ENCODE measurements around the gene MBOAT7.

Gene MBOAT7

DNA sequence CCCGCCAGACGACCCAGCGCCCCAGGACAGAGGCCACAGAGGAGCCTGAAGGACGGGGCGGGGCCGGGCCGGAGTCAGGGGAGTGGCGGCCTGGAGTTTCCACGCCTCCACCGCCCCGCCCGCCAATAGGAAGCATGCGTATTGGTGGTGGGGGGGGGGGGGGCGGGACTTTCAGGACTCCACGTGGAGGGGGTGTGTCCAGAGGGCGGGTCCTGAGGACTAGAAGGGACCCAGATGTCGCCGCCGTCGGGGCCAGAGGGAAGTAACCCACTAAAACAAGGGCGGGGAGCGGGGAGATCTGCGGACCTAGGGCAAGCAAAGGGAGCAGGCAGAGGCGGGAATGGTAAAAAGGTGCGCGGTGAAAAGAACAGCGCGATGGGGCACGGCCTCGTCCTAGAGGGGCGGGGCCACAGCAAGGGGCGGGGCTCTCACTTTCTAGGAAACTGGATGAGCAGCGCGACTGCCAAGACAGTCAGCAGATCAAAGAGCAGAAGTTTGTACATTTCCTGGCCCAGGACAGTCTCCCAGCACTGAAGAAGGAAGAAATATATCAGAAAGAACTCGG is 27.1 kb downstream of the MBOAT7 start:
- H3K27ac Mint-ChIP-seq: peak overlapping the region; percentile 80
- no peaks in the 10 kb centered on the region for H3K9me3 Mint-ChIP-seq
- peaks cover 52% of the 10 kb centered on the region for H3K4me1 Mint-ChIP-seq

DNA sequence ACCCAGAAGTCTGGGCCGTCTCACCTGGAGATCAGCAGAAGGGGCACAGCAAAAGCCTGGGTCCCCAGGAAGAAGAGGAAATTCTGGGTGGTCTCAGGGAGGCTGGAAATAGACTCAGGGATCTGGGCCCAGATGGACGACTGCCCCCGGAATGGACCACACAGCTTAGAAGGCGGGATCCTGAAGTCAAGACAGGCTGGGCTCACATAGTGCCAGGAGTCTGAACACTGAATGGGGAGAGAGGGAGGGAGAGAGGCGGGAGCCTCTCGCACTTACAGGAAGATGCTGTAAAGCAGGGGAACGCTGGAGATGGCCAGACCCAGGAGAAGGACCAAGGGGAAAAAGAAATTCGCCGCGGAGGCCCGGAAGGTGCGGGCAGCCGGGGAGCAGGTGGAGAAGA is 28.5 kb downstream of the MBOAT7 start:
- no peaks in the 10 kb centered on the region for H3K9me3 Mint-ChIP-seq
- H3K27me3 Mint-ChIP-seq: no peaks in the 10 kb centered on the region
- H3K36me3 Mint-ChIP-seq: peaks cover 2% of the 10 kb centered on the region
- H3K4me3 Mint-ChIP-seq: peak overlapping the region; percentile 94
- peaks cover 63% of the 10 kb centered on the region for H3K4me1 Mint-ChIP-seq
- H3K27ac Mint-ChIP-seq: peak overlapping the region; percentile 70

More for the DNA sequence above, 27.1 kb downstream of the MBOAT7 start:
- H3K36me3 Mint-ChIP-seq: no peaks in the 10 kb centered on the region
- peak overlapping the region; percentile 88 for H3K4me3 Mint-ChIP-seq
- H3K27me3 Mint-ChIP-seq: no peaks in the 10 kb centered on the region

DNA sequence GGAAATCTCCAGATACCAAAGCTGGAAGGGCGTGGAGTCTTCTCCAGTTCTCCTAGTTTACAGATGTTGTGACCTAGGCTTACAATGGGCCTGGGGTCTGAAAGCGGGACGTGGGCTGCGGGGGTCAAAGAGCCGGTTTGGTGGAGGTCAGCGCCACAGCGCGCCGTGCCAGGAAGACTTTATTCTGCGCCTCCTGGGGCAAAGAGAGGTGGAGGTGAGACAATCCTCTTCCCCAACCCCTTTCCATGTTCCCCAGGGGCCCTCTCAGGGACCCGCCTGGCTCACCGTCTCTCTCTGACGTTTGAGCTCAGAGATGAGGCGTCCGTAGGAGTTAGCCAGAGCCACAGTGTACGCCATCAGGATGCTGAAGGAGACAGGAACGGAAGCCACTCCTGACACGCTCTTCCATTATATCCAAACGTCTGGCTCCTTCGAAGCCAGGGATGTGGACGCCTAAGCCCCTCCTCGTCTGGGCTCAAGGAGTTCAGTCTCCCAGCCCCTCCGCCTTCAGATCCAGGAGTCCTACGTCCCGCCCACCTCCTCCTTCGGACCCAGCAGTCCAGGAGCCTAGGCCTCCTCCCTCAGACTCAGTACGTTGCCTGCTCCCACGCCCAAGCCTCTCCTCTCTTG is 29.1 kb downstream of the MBOAT7 start:
- H3K9me3 Mint-ChIP-seq: no peaks in the 10 kb centered on the region
- H3K36me3 Mint-ChIP-seq: peaks cover 2% of the 10 kb centered on the region
- H3K27me3 Mint-ChIP-seq: no peaks in the 10 kb centered on the region
- H3K27ac Mint-ChIP-seq: peak overlapping the region; percentile 99
- H3K4me3 Mint-ChIP-seq: peak overlapping the region; percentile 94
- H3K4me1 Mint-ChIP-seq: peaks cover 66% of the 10 kb centered on the region

DNA sequence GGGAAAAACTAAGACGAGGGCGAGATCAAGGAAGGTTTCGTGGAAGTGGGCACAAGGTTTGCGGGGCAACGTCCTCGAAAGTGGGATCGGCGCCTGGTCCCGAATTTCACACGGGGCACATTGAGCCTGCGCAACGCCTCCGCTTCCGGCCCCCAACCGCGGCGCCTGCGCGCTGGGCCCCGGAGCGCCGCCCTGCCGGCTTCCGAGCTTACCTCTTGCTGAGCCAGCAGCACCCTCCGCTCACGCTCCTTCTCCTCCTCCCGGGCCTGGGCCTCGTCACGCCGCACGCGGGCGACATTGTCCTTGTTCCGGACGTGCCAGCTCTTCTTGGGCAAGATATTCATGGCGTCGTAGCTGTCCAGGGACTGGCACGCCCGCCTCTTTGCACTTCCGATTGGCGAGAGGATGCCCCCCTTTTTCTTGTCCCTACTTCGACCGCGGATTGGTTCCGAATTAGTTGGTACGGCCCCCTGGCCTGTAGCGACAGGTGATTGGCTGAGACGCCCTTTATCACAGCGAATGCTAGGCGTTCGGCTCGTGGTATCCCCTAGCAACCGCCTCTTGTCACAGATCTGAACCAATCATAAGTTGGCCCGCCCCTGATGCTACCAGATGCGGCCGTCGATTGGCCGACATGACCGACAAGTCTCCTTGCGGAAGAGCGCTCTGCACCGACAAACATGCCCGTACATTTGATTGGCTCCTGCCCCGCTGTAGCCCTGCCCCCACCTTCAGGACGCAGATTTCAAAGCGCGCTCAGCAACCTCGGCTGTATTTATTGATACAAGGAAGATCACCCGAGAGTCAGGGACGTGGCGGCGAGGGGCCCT is 29.8 kb downstream of the MBOAT7 start, which contains the start of gene LENG1:
TSS of gene LENG1 (minus strand) at position 370 of the 830 bp plus-strand sequence. CDS start at position 344, 26 bp downstream.
- Mint-ChIP-seq H3K27ac (peak within 1 kb of the TSS; percentile 99), H3K27me3 (no peaks in the 10 kb centered on the region), H3K4me3 (peak within 1 kb of the TSS; percentile 94), H3K9me3 (no peaks in the 10 kb centered on the region), H3K4me1 (peaks cover 70% of the 10 kb centered on the region), H3K36me3 (peaks cover 2% of the 10 kb centered on the region)

DNA sequence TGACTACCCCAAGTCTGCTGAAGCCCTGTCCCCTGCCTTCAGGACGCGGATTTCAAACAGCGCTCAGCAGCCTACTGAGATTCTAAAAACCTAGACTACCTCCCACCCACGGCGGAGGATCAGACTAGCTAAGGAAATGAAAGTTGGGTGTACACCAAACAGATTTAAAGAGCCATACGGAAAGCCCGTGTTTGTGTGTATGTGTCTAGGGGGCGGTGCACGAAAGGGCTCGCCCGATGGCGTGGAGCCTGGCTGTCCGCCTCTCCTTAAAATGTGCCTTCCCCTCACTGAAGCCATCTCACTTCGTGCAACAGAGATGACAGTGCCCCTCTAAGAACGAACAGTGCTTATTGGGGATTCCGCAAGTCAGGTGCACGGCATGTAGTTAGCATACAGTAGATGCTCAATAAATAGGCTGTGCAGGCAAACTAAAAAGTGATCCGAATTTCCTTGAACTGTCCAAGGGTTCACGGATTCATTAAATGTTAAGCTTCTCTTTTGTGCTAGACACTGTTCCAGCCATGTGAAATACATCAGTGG is 30.5 kb downstream of the MBOAT7 start:
- H3K27me3 Mint-ChIP-seq: no peaks in the 10 kb centered on the region
- peak overlapping the region; percentile 94 for H3K4me3 Mint-ChIP-seq
- H3K27ac Mint-ChIP-seq: peak overlapping the region; percentile 99
- peaks cover 2% of the 10 kb centered on the region for H3K36me3 Mint-ChIP-seq
- H3K4me1 Mint-ChIP-seq: peaks cover 71% of the 10 kb centered on the region
- no peaks in the 10 kb centered on the region for H3K9me3 Mint-ChIP-seq

DNA sequence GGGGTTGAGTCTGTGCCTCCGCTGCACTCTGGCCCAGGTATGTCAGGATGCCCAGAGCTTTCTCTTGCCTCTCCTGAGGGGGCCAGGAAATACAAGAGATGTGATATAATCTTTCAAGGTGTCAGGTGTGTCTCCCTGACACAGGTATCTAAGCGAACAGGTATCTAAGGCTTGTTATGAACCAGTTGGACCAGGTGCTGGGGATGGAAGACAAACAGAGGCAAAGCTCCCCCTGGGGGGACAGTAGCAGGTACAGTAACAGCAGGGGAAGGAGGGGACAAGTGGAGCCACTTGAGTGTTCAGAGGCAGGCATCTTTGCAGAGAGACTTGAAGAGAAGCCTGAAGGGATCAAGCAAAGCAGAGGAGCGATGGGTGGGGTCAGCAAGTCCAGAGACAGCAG is 32.4 kb downstream of the MBOAT7 start:
- Mint-ChIP-seq H3K4me1 (peaks cover 66% of the 10 kb centered on the region), H3K4me3 (peak overlapping the region; percentile 20), H3K27ac (no peak overlapping the region), H3K36me3 (peaks cover 4% of the 10 kb centered on the region), H3K9me3 (no peaks in the 10 kb centered on the region), H3K27me3 (no peaks in the 10 kb centered on the region)

DNA sequence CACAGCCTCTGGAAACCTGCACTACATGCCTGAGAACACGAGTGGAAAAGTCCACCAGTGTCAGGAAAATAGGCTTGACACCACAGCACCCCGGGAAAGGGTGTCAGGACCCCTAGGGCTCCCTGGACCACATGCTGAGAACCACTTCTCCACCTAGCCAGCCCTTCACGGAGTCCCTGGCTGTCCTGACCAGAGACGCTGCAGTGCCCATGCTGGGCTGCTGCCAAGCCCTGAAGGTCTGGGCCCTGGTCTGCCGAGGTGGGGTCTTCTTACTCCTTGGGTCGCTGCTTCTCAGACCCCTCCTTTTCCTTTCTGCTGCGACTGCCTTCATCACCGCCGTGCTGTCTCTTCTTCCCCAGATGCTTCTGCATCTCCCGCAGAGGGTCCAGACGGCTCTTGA is 32.9 kb downstream of the MBOAT7 start:
- Mint-ChIP-seq H3K4me3 (peak overlapping the region; percentile 20), H3K4me1 (peaks cover 66% of the 10 kb centered on the region), H3K27me3 (no peaks in the 10 kb centered on the region), H3K9me3 (no peaks in the 10 kb centered on the region), H3K36me3 (peaks cover 4% of the 10 kb centered on the region), H3K27ac (no peak overlapping the region)

DNA sequence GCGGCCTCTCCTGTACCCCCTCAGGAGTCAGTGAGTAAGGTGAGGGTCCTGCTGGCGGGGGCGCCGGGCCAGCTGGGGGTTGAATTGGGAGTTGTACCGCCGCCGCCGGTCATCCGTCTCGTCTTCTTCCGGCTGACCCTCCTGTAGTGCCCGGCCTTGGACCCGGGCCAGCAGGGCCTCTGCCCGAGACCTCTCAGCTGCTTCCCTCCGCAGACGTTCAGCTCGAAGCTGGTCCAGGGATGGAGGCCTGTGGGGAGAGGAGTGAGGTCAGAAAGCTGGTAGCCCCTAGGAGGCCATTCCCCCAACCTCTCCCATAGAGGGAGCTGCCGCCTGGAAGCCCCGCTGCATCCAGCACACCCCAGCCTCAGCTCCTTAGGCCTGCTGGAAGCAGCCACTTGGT is 33.7 kb downstream of the MBOAT7 start:
- Mint-ChIP-seq H3K36me3 (peaks cover 4% of the 10 kb centered on the region), H3K4me1 (peaks cover 61% of the 10 kb centered on the region)

DNA sequence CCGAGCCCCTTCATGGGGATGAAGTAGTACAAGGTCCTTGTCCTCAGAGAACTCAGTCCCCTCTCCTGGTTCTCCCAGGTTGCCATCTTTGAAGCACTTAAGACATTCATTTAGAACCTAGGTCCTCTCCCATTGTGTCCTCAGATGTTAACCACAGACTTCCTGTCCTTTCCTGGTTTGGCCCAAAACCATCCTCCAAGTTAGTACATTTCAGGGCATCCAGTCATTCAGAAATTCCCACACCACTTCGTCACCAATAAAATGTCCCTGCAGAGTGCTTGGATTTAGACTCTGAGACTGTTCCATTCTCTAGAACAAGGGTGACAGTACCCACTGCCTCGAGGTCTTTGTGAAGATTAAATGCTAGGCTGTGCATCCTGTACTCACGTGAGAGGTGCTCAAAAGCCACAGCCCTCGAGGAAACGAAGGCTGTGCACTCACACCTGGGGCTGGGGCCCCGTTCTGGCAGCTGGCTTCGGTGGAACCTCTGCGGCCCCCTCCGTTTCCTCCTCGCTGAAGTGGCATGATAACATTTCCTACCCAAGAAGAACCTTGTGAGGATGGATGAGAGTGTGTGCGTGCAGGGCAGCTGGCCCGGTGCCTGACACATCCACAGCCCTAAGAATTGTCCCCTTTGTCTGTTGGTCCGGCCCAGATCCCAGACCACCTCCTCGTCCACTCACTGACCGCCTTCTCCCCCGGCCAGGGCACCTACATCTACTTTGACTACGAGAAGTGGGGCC is 34.6 kb downstream of the MBOAT7 start:
- Mint-ChIP-seq H3K9me3 (no peaks in the 10 kb centered on the region), H3K27me3 (no peaks in the 10 kb centered on the region), H3K4me3 (peak overlapping the region; percentile 21), H3K4me1 (peaks cover 52% of the 10 kb centered on the region), H3K27ac (peak overlapping the region; percentile 51), H3K36me3 (peaks cover 7% of the 10 kb centered on the region)

More for the DNA sequence above, 33.7 kb downstream of the MBOAT7 start:
- Mint-ChIP-seq H3K27ac (no peak overlapping the region), H3K27me3 (no peaks in the 10 kb centered on the region), H3K4me3 (no peak overlapping the region), H3K9me3 (no peaks in the 10 kb centered on the region)

DNA sequence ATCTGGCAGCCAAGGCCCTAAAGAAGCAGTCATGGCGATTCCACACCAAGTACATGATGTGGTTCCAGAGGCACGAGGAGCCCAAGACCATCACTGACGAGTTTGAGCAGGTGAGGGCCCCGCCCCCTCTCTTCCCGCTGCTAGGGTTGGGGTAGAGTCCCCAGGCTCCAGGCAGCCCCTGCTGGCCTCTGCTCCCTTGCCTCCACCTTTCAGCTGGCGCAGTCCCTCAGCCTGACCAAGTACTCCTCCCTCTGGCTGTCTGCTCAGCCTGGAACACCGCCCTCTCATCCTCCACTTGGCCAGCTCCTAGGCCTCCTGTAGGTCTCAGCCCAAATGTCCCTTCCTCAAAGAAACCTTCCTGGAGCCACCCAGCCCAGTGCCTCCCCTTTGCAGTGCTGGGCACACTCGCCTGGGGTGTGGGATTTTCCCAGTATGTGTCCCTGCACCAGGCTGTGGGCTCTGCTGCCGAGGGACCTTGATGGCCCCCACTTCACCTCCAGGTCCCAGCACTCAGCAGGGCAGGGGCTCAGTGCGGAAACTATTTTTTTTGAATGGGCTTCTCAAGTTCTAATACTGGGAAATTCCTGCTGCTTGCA is 35.6 kb downstream of the MBOAT7 start:
- Mint-ChIP-seq H3K4me1 (peaks cover 45% of the 10 kb centered on the region), H3K27ac (no peak overlapping the region), H3K36me3 (peaks cover 9% of the 10 kb centered on the region), H3K4me3 (no peak overlapping the region), H3K9me3 (no peaks in the 10 kb centered on the region), H3K27me3 (no peaks in the 10 kb centered on the region)

DNA sequence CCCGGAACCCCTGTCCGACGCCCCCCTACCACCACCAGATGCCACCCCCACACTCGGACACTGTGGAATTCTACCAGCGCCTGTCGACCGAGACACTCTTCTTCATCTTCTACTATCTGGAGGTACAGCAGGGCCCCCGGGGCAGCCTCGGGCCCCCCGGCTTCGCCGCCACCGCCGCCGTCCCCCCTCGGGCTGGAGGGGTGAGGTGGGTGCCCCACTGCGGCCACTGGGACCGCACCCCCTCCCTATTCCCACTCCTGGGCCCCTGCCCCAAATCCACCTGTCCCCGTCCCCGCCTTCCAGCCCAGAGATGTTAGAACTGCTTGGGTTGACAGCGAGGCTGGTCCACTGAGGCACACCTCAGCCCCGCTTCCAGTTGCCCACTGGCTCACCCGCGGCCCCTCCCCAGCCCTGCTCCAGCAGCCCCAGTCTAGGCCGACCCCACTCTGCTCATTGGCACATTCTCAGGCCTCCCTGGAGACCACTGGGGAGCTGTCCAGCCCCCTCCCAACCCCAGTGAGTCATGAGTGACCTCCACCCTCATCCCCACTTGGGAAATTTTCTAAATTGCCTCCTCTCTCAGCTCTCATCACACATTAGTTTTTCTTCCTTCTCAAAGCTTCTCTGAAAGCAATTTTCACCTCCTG is 36.4 kb downstream of the MBOAT7 start:
- peaks cover 11% of the 10 kb centered on the region for H3K36me3 Mint-ChIP-seq
- peaks cover 37% of the 10 kb centered on the region for H3K4me1 Mint-ChIP-seq
- H3K27ac Mint-ChIP-seq: peak overlapping the region; percentile 82
- no peaks in the 10 kb centered on the region for H3K9me3 Mint-ChIP-seq
- H3K27me3 Mint-ChIP-seq: no peaks in the 10 kb centered on the region
- no peak overlapping the region for H3K4me3 Mint-ChIP-seq

DNA sequence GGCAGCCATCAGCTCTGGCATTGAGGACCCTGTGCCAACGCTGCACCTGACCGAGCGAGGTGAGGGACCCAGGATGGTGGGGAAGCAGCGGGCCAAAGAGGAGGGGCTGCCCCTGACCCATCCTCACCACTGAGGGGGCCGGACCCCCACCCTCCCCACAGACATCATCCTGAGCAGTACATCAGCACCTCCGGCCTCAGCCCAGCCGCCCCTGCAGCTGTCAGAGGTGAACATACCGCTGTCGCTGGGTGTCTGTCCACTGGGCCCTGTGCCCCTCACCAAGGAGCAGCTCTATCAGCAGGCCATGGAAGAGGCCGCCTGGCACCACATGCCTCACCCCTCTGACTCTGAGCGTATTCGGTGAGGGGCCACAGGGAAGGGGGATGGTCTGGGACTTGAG is 37.1 kb downstream of the MBOAT7 start:
- Mint-ChIP-seq H3K36me3 (peaks cover 11% of the 10 kb centered on the region), H3K4me1 (peaks cover 35% of the 10 kb centered on the region), H3K9me3 (no peaks in the 10 kb centered on the region), H3K27ac (no peak overlapping the region), H3K27me3 (no peaks in the 10 kb centered on the region), H3K4me3 (no peak overlapping the region)

DNA sequence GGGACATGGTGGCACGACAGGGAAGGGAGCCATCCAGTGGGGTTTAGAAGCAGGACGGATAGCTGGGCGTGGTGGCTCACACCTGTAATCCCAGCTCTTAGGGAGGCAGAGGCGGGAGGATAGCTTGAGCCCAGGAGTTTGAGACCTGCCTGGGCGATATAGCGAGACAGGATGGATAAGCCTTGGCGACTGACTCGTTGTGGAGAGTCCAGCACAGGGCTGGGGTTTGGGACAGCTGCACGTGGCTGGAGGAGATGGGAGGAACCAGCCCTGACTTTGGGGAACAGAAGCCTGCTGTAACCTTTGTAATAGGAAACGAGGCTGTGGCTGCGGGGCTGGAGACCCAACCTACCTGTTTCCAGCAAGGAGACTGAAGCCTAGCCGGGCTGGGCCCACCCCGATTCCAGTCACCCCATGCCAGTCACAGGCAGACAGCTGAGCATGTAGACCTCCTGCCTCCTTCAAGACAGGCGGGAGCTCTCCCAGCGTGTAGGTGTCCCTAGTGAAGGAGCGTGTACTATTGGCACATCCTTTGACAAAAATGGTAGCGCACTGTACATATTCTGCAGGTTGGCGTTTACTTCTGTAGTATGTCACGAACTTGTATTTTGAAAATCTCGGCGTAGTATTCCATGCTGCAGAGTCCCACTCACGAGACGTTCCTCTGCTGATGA is 37.9 kb downstream of the MBOAT7 start:
- Mint-ChIP-seq H3K36me3 (peaks cover 9% of the 10 kb centered on the region), H3K27me3 (no peaks in the 10 kb centered on the region), H3K4me1 (peaks cover 29% of the 10 kb centered on the region), H3K4me3 (no peak overlapping the region), H3K27ac (no peak overlapping the region), H3K9me3 (no peaks in the 10 kb centered on the region)
